T-helper 1 cell treated with Interleukin-12 subunit alpha and Interleukin-12 subunit beta and Interleukin-4 antibody, amounts not matched to agents 30 μg/mL and 1 μg/mL, for 36 hours (primary cell): ENCODE results near the gene TRIM44.
"Not testable (repeated sequence)": the region's sequence is repeated elsewhere in the genome, so short reads cannot be mapped to it uniquely, and the experiment has no call there.

Experiments
- H3K27ac Mint-ChIP-seq: one replicate; pipeline ENCODE4 v1.8.0; 2021; ENCODE audit warnings: mild to moderate bottlenecking, mixed read lengths
- H3K27me3 Mint-ChIP-seq: one replicate; pipeline ENCODE4 v1.8.0; 2021; ENCODE audit warnings: low read depth, mixed read lengths
- H3K36me3 Mint-ChIP-seq: one replicate; pipeline ENCODE4 v1.8.0; 2021; ENCODE audit warnings: low read depth, mixed read lengths
- H3K4me1 Mint-ChIP-seq: one replicate; pipeline ENCODE4 v1.8.0; 2021; ENCODE audit warnings: low read depth, mixed read lengths
- H3K4me3 Mint-ChIP-seq: one replicate; pipeline ENCODE4 v1.8.0; 2021; ENCODE audit warnings: mild to moderate bottlenecking, moderate library complexity, mixed read lengths
- H3K9me3 Mint-ChIP-seq: one replicate; pipeline ENCODE4 v1.8.0; 2021; ENCODE audit warnings: mixed read lengths

Gene TRIM44

GRCh38 chr11:35734669-35735410 lies 72.3 kb downstream of the TRIM44 start:
- H3K27me3 Mint-ChIP-seq, result no peaks in the 10 kb centered on the region
- no peak overlapping the region for H3K27ac Mint-ChIP-seq
- peaks cover 25% of the 10 kb centered on the region for H3K9me3 Mint-ChIP-seq
- H3K4me3 Mint-ChIP-seq, result no peak overlapping the region
- peaks cover 26% of the 10 kb centered on the region for H3K36me3 Mint-ChIP-seq
- H3K4me1 Mint-ChIP-seq, result peaks cover 2% of the 10 kb centered on the region

- H3K4me3 Mint-ChIP-seq, result no peak overlapping the region
- H3K27me3 Mint-ChIP-seq, result no peaks in the 10 kb centered on the region
- H3K36me3 Mint-ChIP-seq, result peaks cover 22% of the 10 kb centered on the region
- H3K9me3 Mint-ChIP-seq, result peaks cover 20% of the 10 kb centered on the region
- H3K4me1 Mint-ChIP-seq, result peaks cover 4% of the 10 kb centered on the region
- no peak overlapping the region for H3K27ac Mint-ChIP-seq
These were observed 72.8 kb downstream of the TRIM44 start for GRCh38 chr11:35735411-35735810.

- H3K4me1 Mint-ChIP-seq, result peaks cover 4% of the 10 kb centered on the region
- H3K36me3 Mint-ChIP-seq, result peaks cover 22% of the 10 kb centered on the region
- no peak overlapping the region for H3K27ac Mint-ChIP-seq
- H3K4me3 Mint-ChIP-seq, result no peak overlapping the region
- peaks cover 19% of the 10 kb centered on the region for H3K9me3 Mint-ChIP-seq
- no peaks in the 10 kb centered on the region for H3K27me3 Mint-ChIP-seq
These were observed 73.3 kb downstream of the TRIM44 start for GRCh38 chr11:35735903-35736302.

- Mint-ChIP-seq H3K4me3 (no peak overlapping the region), H3K4me1 (peaks cover 4% of the 10 kb centered on the region), H3K9me3 (peaks cover 16% of the 10 kb centered on the region), H3K36me3 (peaks cover 22% of the 10 kb centered on the region), H3K27me3 (no peaks in the 10 kb centered on the region), H3K27ac (no peak overlapping the region)
These were observed 74.4 kb downstream of the TRIM44 start for GRCh38 chr11:35736952-35737351.

- H3K27ac Mint-ChIP-seq, result no peak overlapping the region
- peaks cover 2% of the 10 kb centered on the region for H3K4me1 Mint-ChIP-seq
- peaks cover 14% of the 10 kb centered on the region for H3K36me3 Mint-ChIP-seq
- H3K27me3 Mint-ChIP-seq, result no peaks in the 10 kb centered on the region
- no peak overlapping the region for H3K4me3 Mint-ChIP-seq
- no peaks in the 10 kb centered on the region for H3K9me3 Mint-ChIP-seq
These were observed 77.7 kb downstream of the TRIM44 start for GRCh38 chr11:35740061-35740799.

GRCh38 chr11:35742707-35743454 lies 80.3 kb downstream of the TRIM44 start:
- no peaks in the 10 kb centered on the region for H3K27me3 Mint-ChIP-seq
- H3K36me3 Mint-ChIP-seq, result peaks cover 1% of the 10 kb centered on the region
- no peaks in the 10 kb centered on the region for H3K9me3 Mint-ChIP-seq
- peaks cover 2% of the 10 kb centered on the region for H3K4me1 Mint-ChIP-seq
- H3K27ac Mint-ChIP-seq, result no peak overlapping the region
- no peak overlapping the region for H3K4me3 Mint-ChIP-seq

GRCh38 chr11:35746356-35747153 lies 84.0 kb downstream of the TRIM44 start:
- Mint-ChIP-seq H3K27me3 (no peaks in the 10 kb centered on the region), H3K4me1 (no peaks in the 10 kb centered on the region), H3K9me3 (no peaks in the 10 kb centered on the region), H3K27ac (no peak overlapping the region), H3K4me3 (no peak overlapping the region), H3K36me3 (no peaks in the 10 kb centered on the region)

- Mint-ChIP-seq H3K27ac (no peak overlapping the region), H3K4me1 (no peaks in the 10 kb centered on the region), H3K9me3 (no peaks in the 10 kb centered on the region), H3K4me3 (no peak overlapping the region), H3K27me3 (no peaks in the 10 kb centered on the region), H3K36me3 (no peaks in the 10 kb centered on the region)
These were observed 85.1 kb downstream of the TRIM44 start for GRCh38 chr11:35747668-35748067.

- Mint-ChIP-seq H3K4me1 (no peaks in the 10 kb centered on the region), H3K9me3 (no peaks in the 10 kb centered on the region), H3K27me3 (no peaks in the 10 kb centered on the region), H3K36me3 (no peaks in the 10 kb centered on the region), H3K4me3 (no peak overlapping the region), H3K27ac (no peak overlapping the region)
These were observed 86.1 kb downstream of the TRIM44 start for GRCh38 chr11:35748644-35749043.

- H3K27ac Mint-ChIP-seq, result no peak overlapping the region
- H3K4me3 Mint-ChIP-seq, result no peak overlapping the region
- peaks cover 4% of the 10 kb centered on the region for H3K9me3 Mint-ChIP-seq
- H3K4me1 Mint-ChIP-seq, result no peaks in the 10 kb centered on the region
- H3K27me3 Mint-ChIP-seq, result no peaks in the 10 kb centered on the region
- peaks cover 2% of the 10 kb centered on the region for H3K36me3 Mint-ChIP-seq
These were observed 87.7 kb downstream of the TRIM44 start for GRCh38 chr11:35750315-35750714.

- Mint-ChIP-seq H3K9me3 (peaks cover 4% of the 10 kb centered on the region), H3K4me1 (no peaks in the 10 kb centered on the region), H3K27ac (no peak overlapping the region), H3K4me3 (no peak overlapping the region), H3K36me3 (peaks cover 2% of the 10 kb centered on the region), H3K27me3 (no peaks in the 10 kb centered on the region)
These were observed 88.5 kb downstream of the TRIM44 start for GRCh38 chr11:35750981-35751663.

- no peak overlapping the region for H3K4me3 Mint-ChIP-seq
- peaks cover 4% of the 10 kb centered on the region for H3K9me3 Mint-ChIP-seq
- H3K36me3 Mint-ChIP-seq, result peaks cover 2% of the 10 kb centered on the region
- no peaks in the 10 kb centered on the region for H3K27me3 Mint-ChIP-seq
- H3K4me1 Mint-ChIP-seq, result no peaks in the 10 kb centered on the region
- no peak overlapping the region for H3K27ac Mint-ChIP-seq
These were observed 89.1 kb downstream of the TRIM44 start for GRCh38 chr11:35751664-35752061.

GRCh38 chr11:35752115-35752514 lies 89.5 kb downstream of the TRIM44 start:
- no peaks in the 10 kb centered on the region for H3K27me3 Mint-ChIP-seq
- no peak overlapping the region for H3K27ac Mint-ChIP-seq
- peaks cover 2% of the 10 kb centered on the region for H3K36me3 Mint-ChIP-seq
- H3K4me1 Mint-ChIP-seq, result no peaks in the 10 kb centered on the region
- no peak overlapping the region for H3K4me3 Mint-ChIP-seq
- peaks cover 4% of the 10 kb centered on the region for H3K9me3 Mint-ChIP-seq

GRCh38 chr11:35753573-35753972 lies 91.0 kb downstream of the TRIM44 start:
- not testable (repeated sequence) for H3K9me3 Mint-ChIP-seq, H3K4me3 Mint-ChIP-seq, H3K4me1 Mint-ChIP-seq

More at GRCh38 chr11:35753573-35753972, 91.0 kb downstream of the TRIM44 start:
- H3K27ac Mint-ChIP-seq, H3K27me3 Mint-ChIP-seq, H3K36me3 Mint-ChIP-seq: not testable (repeated sequence)
